Colonic mucosa (tissue), 4 donors: ENCODE measurements around the gene USP47. TPM values are rescaled to one million over a fixed set of nuclear protein-coding genes. Genes with fewer than 3 reads are reported as not detected.

Source experiments
- DNase-seq: peaks from one replicate; pipeline ENCODE4 v3.0.0-alpha.2; 2020
- H3K27ac ChIP-seq: fragments of 200-600 bp; one replicate; pipeline ENCODE4 v1.8.0; 2021
- H3K27me3 ChIP-seq: fragments of 200-600 bp; one replicate; pipeline ENCODE4 v1.8.0; 2021
- H3K36me3 ChIP-seq: fragments of 200-600 bp; one replicate; pipeline ENCODE4 v1.8.0; 2021
- H3K4me1 ChIP-seq: fragments of 200-600 bp; one replicate; pipeline ENCODE4 v1.8.0; 2021; ENCODE audit warnings: mild to moderate bottlenecking
- H3K4me3 ChIP-seq: fragments of 200-600 bp; one replicate; pipeline ENCODE4 v1.8.0; 2021
- H3K9ac ChIP-seq, 2 donors: one replicate each; pipeline ENCODE4 v1.7.0; 2013; ENCODE audit warnings: control low read depth in 2 of 2, low read depth in 2 of 2, low read length in 2 of 2
- H3K9me3 ChIP-seq: fragments of 200-600 bp; one replicate; pipeline ENCODE4 v1.8.0; 2021
- CTCF ChIP-seq: fragments of 200-600 bp; IDR thresholded peaks from one replicate; pipeline ENCODE4 v1.8.0; 2022; ENCODE audit warnings: antibody characterized with exemption, mild to moderate bottlenecking
- intact Hi-C: fragments of 100-400 bp; cut with DNase I; formaldehyde crosslinking; loops from one replicate; pipeline ENCODE4 v1.14.1; 2022
- total RNA-seq, 2 donors: library from RNA; stranded (reverse); fragmentation: NEBNext Ultra II Directional in 1 of 2; extraction: Animal tissue kit (Norgen Biotek cat#: 25700) in 1 of 2; gene quantifications; one replicate each; pipeline ENCODE4 v1.2.1, GENCODE V29; 2021
- donor health status: healthy.
- donor health status: DM: no; HTN: no; CAD: no.
- donor health status: DM: no; HTN: no; CAD: no.

The USP47 gene
- total RNA-seq, 2 donors from 2014 or later = 31.3 to 40.3 TPM

GRCh38 chr11:12005476-12005875 lies 163.7 kb downstream of the USP47 start:
- Histone ChIP-seq H3K4me3 (no peak overlapping the region), H3K27ac (no peak overlapping the region), H3K36me3 (no peaks in the 10 kb centered on the region), H3K9ac (no peak overlapping the region), H3K9me3 (no peaks in the 10 kb centered on the region), H3K27me3 (peaks cover 32% of the 10 kb centered on the region), H3K4me1 (no peaks in the 10 kb centered on the region)
- no peak for DNase-seq
- intact Hi-C loops = no loop called here
- no peak for TF ChIP-seq CTCF

GRCh38 chr11:12006552-12007229 lies 164.9 kb downstream of the USP47 start:
- intact Hi-C loops = no loop called here

GRCh38 chr11:12007230-12007593 lies 165.4 kb downstream of the USP47 start:
- Histone ChIP-seq H3K36me3 (no peaks in the 10 kb centered on the region), H3K9ac (peak overlapping the region in 1 of 2 donors; percentile 41), H3K4me3 (no peak overlapping the region), H3K9me3 (no peaks in the 10 kb centered on the region), H3K27ac (peak overlapping the region; percentile 12), H3K4me1 (no peaks in the 10 kb centered on the region), H3K27me3 (peaks cover 32% of the 10 kb centered on the region)
- TF ChIP-seq CTCF = no peak
- intact Hi-C loops = no loop called here
- DNase-seq = no peak

More at GRCh38 chr11:12006552-12007229, 164.9 kb downstream of the USP47 start:
- H3K4me3 ChIP-seq = no peak overlapping the region
- TF ChIP-seq CTCF = no peak
- H3K9ac ChIP-seq = peak overlapping the region in 1 of 2 donors; percentile 41
- H3K27ac ChIP-seq = peak overlapping the region; percentile 12
- no peaks in the 10 kb centered on the region for H3K4me1 ChIP-seq
- H3K36me3 ChIP-seq = no peaks in the 10 kb centered on the region
- no peaks in the 10 kb centered on the region for H3K9me3 ChIP-seq
- no peak for DNase-seq
- H3K27me3 ChIP-seq = peaks cover 32% of the 10 kb centered on the region

GRCh38 chr11:12007769-12008737 lies 166.3 kb downstream of the USP47 start, which contains the start of gene DKK3:
Gene DKK3 (minus strand): TSS chr11:12008626. CDS start chr11:12008582, 44 bp downstream.
- no peaks in the 10 kb centered on the region for H3K9me3 ChIP-seq
- intact Hi-C loops = no loop called here
- no peaks in the 10 kb centered on the region for H3K4me1 ChIP-seq
- TF ChIP-seq CTCF = no peak
- H3K27me3 ChIP-seq = peaks cover 32% of the 10 kb centered on the region
- H3K9ac ChIP-seq = peak within 1 kb of the TSS; percentile 30 to 41
- H3K4me3 ChIP-seq = peak within 1 kb of the TSS; percentile 39
- no peak for DNase-seq
- peak within 1 kb of the TSS; percentile 12 for H3K27ac ChIP-seq
- no peaks in the 10 kb centered on the region for H3K36me3 ChIP-seq

Other genes starting within 250 kb of the USP47 start
- gene GALNT18, start 220.0 kb upstream of the USP47 start, total RNA-seq = 1 to 10 TPM; 3.6 to 8.3 TPM
- 10 to 100 TPM in 1 of 2 donors, 1 to 10 TPM in 1; 7.4 to 19.6 TPM for gene DKK3, start 166.7 kb downstream of the USP47 start, total RNA-seq